Putamen (tissue), 1 donor: Measurements from ENCODE around the gene PDGFC.

Experiments used
- DNase-seq: peaks from one replicate; pipeline ENCODE4 v3.0.0-alpha.2; 2016; ENCODE audit warnings: low spot score

Gene PDGFC

GRCh38 chr4:156974264-156974663 lies 2.7 kb upstream of the PDGFC start:
- DNase-seq: no peak

GRCh38 chr4:156972379-156973015 lies 898 bp upstream of the PDGFC start:
- no peak for DNase-seq

GRCh38 chr4:156971165-156971675 lies 379 bp downstream of the PDGFC start:
- no peak for DNase-seq

GRCh38 chr4:156970501-156971164 lies 966 bp downstream of the PDGFC start:
- peak; percentile 64 for DNase-seq

- no peak for DNase-seq
Measured at GRCh38 chr4:156969911-156970310, 1.7 kb downstream of the PDGFC start.

GRCh38 chr4:156969101-156969500 lies 2.5 kb downstream of the PDGFC start:
- no peak for DNase-seq

- peak; percentile 51 for DNase-seq
Measured at GRCh38 chr4:156968479-156968984, 3.1 kb downstream of the PDGFC start.

GRCh38 chr4:156966836-156967235 lies 4.8 kb downstream of the PDGFC start:
- DNase-seq: no peak

GRCh38 chr4:156963419-156963818 lies 8.2 kb downstream of the PDGFC start:
- no peak for DNase-seq

- DNase-seq: no peak
Measured at GRCh38 chr4:156962528-156962974, 9.0 kb downstream of the PDGFC start.

GRCh38 chr4:156962058-156962358 lies 9.6 kb downstream of the PDGFC start:
- DNase-seq: no peak

GRCh38 chr4:156961196-156962057 lies 10.2 kb downstream of the PDGFC start:
- no peak for DNase-seq

- DNase-seq: no peak
Measured at GRCh38 chr4:156959298-156959702, 12.3 kb downstream of the PDGFC start.

- DNase-seq: no peak
Measured at GRCh38 chr4:156958276-156959074, 13.1 kb downstream of the PDGFC start.

- no peak for DNase-seq
Measured at GRCh38 chr4:156957556-156957955, 14.0 kb downstream of the PDGFC start.

GRCh38 chr4:156956826-156957368 lies 14.7 kb downstream of the PDGFC start:
- DNase-seq: no peak

- no peak for DNase-seq
Measured at GRCh38 chr4:156956359-156956758, 15.2 kb downstream of the PDGFC start.

- no peak for DNase-seq
Measured at GRCh38 chr4:156954587-156954986, 17.0 kb downstream of the PDGFC start.

- DNase-seq: no peak
Measured at GRCh38 chr4:156953951-156954350, 17.6 kb downstream of the PDGFC start.

GRCh38 chr4:156953001-156953400 lies 18.6 kb downstream of the PDGFC start:
- DNase-seq: no peak

- DNase-seq: no peak
Measured at GRCh38 chr4:156952078-156952759, 19.4 kb downstream of the PDGFC start.
